ENCODE data around the gene SLC25A39. TPM values are rescaled to one million over a fixed set of nuclear protein-coding genes. Genes with fewer than 3 reads are reported as not detected.

The SLC25A39 gene
- total and polyA plus RNA-seq, 2 of the 4 experiments (the other 2 are of a cell fraction) = 49.1 to 99.7 TPM

DNA sequence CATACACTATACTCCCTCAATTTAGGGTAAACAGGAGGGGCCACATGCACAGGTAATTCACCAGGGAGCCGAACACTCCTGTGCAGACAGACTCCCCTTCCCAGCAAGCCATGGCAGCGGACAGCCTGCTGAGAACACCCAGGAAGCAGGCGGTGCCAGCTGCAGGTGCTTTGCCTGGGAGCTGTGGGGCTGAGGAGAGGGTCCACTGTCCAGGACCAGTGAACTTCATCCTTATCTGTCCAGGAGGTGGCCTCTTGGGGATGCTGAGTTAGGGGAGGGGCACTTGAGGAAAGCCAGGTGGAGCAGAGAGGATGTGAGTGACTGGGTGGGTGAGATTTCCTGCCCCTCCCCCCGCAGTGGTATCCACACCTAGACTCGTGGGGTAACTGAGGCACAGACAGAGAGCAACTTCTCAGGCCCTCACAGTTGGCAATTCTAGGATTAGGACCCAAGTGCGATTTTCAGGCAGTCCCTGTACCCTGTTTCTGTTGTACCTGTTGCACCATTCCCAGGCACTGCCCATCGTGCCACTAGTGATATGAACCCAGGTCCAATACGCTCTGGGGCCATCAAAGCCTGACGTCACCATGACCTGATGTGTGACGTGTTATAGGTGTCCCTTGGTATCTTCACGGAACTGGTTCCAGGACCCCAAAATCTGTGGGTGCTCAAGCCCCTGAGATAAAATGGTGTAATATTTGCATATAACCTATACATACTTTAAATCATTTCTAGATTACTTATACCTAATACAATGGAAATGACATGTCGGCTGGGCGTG is 21.6 kb upstream of the SLC25A39 start:
- H3K9me1 ChIP-seq (ENCODE audit: insufficient read depth, low read length) = peaks cover 10% of the 10 kb centered on the region; the same call in 1 of the 2 replicates
- H4K20me1 ChIP-seq (ENCODE audit: insufficient read depth, low read length) = peaks cover 16% of the 10 kb centered on the region; the same call in 1 of the 2 replicates
- H2BK120ac ChIP-seq (ENCODE audit: low read depth, low read length) = no peak overlapping the region
- POLR2A ChIA-PET (ENCODE audit: unreplicated experiment) = no interaction called here
- H2AK9ac ChIP-seq (replicated peaks; ENCODE audit: low read depth, low read length, poor library complexity) = peak overlapping the region; percentile 93
- in situ Hi-C loops (cut with MboI; ENCODE audit: low sequenced_read_pairs) = no loop called here
- H4K8ac ChIP-seq (ENCODE audit: low read depth in 2 of 2, low read length in 2 of 2) = no peak overlapping the region
- no peak overlapping the region for H4K91ac ChIP-seq (ENCODE audit: insufficient read depth, low read depth, low read length)
- H3K14ac ChIP-seq (replicated peaks; ENCODE audit: low read depth, low read length) = peak overlapping the region; percentile 44; the same call in 1 of the 2 replicates
- peak overlapping the region; percentile 72; the same call in 1 of the 2 replicates for H3K9ac ChIP-seq (ENCODE audit: low read depth, low read length)
- CTCF ChIA-PET = interaction anchor here (0.5 to 1.1 kb wide), 7 partner anchors 13 to 176 kb away, joined by 3 to 4 read pairs (median 3); no protein-coding TSS in a partner anchor
- peaks cover 4% of the 10 kb centered on the region; the same call in 1 of the 2 replicates for H3K4me1 ChIP-seq (ENCODE audit: control insufficient read depth, insufficient read depth, low read length)
- no peak overlapping the region for H3K27ac ChIP-seq (ENCODE audit: insufficient read depth, low read length)
- peak overlapping the region; percentile 56 for H3K4me3 ChIP-seq (ENCODE audit: insufficient read depth, low read depth, low read length)
- no peaks in the 10 kb centered on the region for H3K27me3 ChIP-seq (ENCODE audit: control insufficient read depth, insufficient read depth, low read length)
- H3K23ac ChIP-seq (ENCODE audit: low read depth, low read length) = no peak overlapping the region
- no TSS peak for BruUV-seq (replicated peaks)
- H3K4ac ChIP-seq (ENCODE audit: low read depth, low read length) = no peak overlapping the region
- H3K9me3 ChIP-seq (ENCODE audit: control insufficient read depth, insufficient read depth, low read length) = no peaks in the 10 kb centered on the region
- no peak overlapping the region for H2BK15ac ChIP-seq (ENCODE audit: low read depth, low read length)
- H4K5ac ChIP-seq (ENCODE audit: low read depth, low read length) = no peak overlapping the region
- peaks cover 5 to 31% of the 10 kb centered on the region in 2 experiments for H3K79me1 ChIP-seq (ENCODE audit: low read depth in 1 of 2, low read length in 2 of 2)
- no peak overlapping the region for H2BK5ac ChIP-seq (ENCODE audit: low read depth, low read length, poor library complexity, severe bottlenecking)
- H2BK20ac ChIP-seq (ENCODE audit: low read depth, low read length) = no peak overlapping the region
- peak overlapping the region; percentile 76 for H2AFZ ChIP-seq (replicated peaks; ENCODE audit: low read length, poor library complexity)
- peaks cover 14% of the 10 kb centered on the region for H3K36me3 ChIP-seq (ENCODE audit: control insufficient read depth, insufficient read depth, low read length)
- ATAC-seq (ENCODE audit: low read depth) (no peak), DNase-seq (no peak)
- no peak overlapping the region for H3K18ac ChIP-seq (ENCODE audit: low read depth, low read length)
- peak overlapping the region; percentile 5; the same call in 1 of the 2 replicates for H2AK5ac ChIP-seq (ENCODE audit: low read depth, low read length)
- peak overlapping the region; percentile 74 for H3K4me2 ChIP-seq (ENCODE audit: low read depth, low read length)
- no peak overlapping the region for H3K56ac ChIP-seq (ENCODE audit: extremely low read depth, insufficient read depth, low read length)
- 62% methylated on average over 3 of the region's 13 CpGs; no CpG with 5 or more reads in 1 of the 2 experiments for WGBS, 2 experiments (ENCODE audit: extremely low coverage in 2 of 2, insufficient read length in 1 of 2)
- TF ChIP-seq MAFK (IDR thresholded peaks at IDR 0.05; ENCODE audit: low read depth, low read length) = no peak
- TF ChIP-seq MXI1 (IDR thresholded peaks at IDR 0.05; ENCODE audit: borderline replicate concordance, low read depth, low read length) = no peak
- TF ChIP-seq, protein P1, sequence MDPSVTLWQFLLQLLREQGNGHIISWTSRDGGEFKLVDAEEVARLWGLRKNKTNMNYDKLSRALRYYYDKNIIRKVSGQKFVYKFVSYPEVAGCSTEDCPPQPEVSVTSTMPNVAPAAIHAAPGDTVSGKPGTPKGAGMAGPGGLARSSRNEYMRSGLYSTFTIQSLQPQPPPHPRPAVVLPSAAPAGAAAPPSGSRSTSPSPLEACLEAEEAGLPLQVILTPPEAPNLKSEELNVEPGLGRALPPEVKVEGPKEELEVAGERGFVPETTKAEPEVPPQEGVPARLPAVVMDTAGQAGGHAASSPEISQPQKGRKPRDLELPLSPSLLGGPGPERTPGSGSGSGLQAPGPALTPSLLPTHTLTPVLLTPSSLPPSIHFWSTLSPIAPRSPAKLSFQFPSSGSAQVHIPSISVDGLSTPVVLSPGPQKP (IDR thresholded peaks at IDR 0.05; ENCODE audit: borderline replicate concordance, low read depth, low read length) = no peak
- TF ChIP-seq BHLHE40 (IDR thresholded peaks at IDR 0.05; ENCODE audit: low read depth, low read length) = no peak
- TF ChIP-seq CHD1 (IDR thresholded peaks at IDR 0.05; ENCODE audit: low read depth, low read length) = no peak
- no peak for TF ChIP-seq RAD21 (IDR thresholded peaks at IDR 0.05; ENCODE audit: low read length)
- no peak for TF ChIP-seq POLR2A (IDR thresholded peaks at IDR 0.05; ENCODE audit: low read depth, low read length)
- TF ChIP-seq SMC3 (IDR thresholded peaks at IDR 0.05; ENCODE audit: low read depth, low read length) = no peak
- TF ChIP-seq CEBPB (IDR thresholded peaks at IDR 0.05; ENCODE audit: low read depth, low read length) = no peak
- TF ChIP-seq USF2 (IDR thresholded peaks at IDR 0.05; ENCODE audit: low read depth, low read length) = no peak
- no peak for TF ChIP-seq NFE2L2 (IDR thresholded peaks at IDR 0.05; ENCODE audit: low read depth, low read length)
- dilution Hi-C loops (cut with HindIII; ENCODE audit: low sequenced_read_pairs, unreplicated experiment) = no loop called here
- intact Hi-C loops (cut with micrococcal nuclease) = loop anchor here (5.0 kb wide), 1 partner anchor 144 kb away; no protein-coding TSS in a partner anchor

All from IMR-90 (cell line).